WERI-Rb-1 (cell line): ENCODE measurements around the gene RAE1.

Source experiments
- DNase-seq: peaks from one replicate; pipeline ENCODE4 v3.0.0-alpha.2; 2020
- H3K27ac ChIP-seq: fragments of 250-450 bp; sonication (Bioruptor Pico); 2 replicates; pipeline ENCODE4 v1.5.1; 2020; ENCODE audit warnings: mild to moderate bottlenecking, moderate library complexity
- H3K27me3 ChIP-seq: fragments of 250-450 bp; sonication (Bioruptor Pico); 2 replicates; pipeline ENCODE4 v1.5.1; 2021; ENCODE audit warnings: mild to moderate bottlenecking, low read depth, moderate library complexity; ENCODE audit not compliant: insufficient read depth, severe bottlenecking
- H3K36me3 ChIP-seq: fragments of 250-450 bp; sonication (Bioruptor Pico); 2 replicates; pipeline ENCODE4 v1.5.1; 2020; ENCODE audit warnings: mild to moderate bottlenecking, moderate library complexity
- H3K4me3 ChIP-seq: 2 replicates; pipeline ENCODE4 v1.5.1; 2011; ENCODE audit warnings: low read depth, mild to moderate bottlenecking, control low read depth, low read length
- H3K9me3 ChIP-seq: fragments of 250-450 bp; sonication (Bioruptor Pico); 2 replicates; pipeline ENCODE4 v1.5.1; 2021; ENCODE audit warnings: mild to moderate bottlenecking, moderate library complexity; ENCODE audit not compliant: severe bottlenecking
- TF ChIP-seq, protein P1 (sequence below): IDR thresholded peaks from 2 replicates; pipeline ENCODE4 v1.5.1; 2011; ENCODE audit warnings: low read depth, mild to moderate bottlenecking, control low read depth, inconsistent platforms, low read length

The RAE1 gene

DNA sequence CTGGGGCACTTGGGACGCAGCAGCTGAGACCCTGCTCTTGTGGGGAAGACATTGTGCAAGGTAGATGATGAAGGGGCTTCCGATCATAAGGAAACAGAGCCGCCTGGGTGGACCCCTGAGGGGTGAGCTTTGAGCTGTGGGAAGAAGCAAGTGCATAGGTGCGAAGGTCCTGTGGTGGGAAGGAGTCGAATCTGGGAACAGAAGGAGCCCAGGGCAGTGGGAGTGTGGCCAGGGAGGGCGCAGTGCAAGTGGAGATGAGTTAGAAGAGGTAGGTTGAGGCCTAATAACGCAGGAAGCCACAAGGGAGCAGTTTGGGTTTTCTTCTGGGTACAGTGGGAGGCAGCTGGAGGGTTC, 50.5 kb downstream of the RAE1 start:
- no peak for DNase-seq
- Histone ChIP-seq H3K27ac (no peak overlapping the region), H3K27me3 (no peaks in the 10 kb centered on the region), H3K36me3 (peaks cover 44% of the 10 kb centered on the region), H3K9me3 (no peaks in the 10 kb centered on the region), H3K4me3 (no peak overlapping the region)
- TF ChIP-seq, protein P1, sequence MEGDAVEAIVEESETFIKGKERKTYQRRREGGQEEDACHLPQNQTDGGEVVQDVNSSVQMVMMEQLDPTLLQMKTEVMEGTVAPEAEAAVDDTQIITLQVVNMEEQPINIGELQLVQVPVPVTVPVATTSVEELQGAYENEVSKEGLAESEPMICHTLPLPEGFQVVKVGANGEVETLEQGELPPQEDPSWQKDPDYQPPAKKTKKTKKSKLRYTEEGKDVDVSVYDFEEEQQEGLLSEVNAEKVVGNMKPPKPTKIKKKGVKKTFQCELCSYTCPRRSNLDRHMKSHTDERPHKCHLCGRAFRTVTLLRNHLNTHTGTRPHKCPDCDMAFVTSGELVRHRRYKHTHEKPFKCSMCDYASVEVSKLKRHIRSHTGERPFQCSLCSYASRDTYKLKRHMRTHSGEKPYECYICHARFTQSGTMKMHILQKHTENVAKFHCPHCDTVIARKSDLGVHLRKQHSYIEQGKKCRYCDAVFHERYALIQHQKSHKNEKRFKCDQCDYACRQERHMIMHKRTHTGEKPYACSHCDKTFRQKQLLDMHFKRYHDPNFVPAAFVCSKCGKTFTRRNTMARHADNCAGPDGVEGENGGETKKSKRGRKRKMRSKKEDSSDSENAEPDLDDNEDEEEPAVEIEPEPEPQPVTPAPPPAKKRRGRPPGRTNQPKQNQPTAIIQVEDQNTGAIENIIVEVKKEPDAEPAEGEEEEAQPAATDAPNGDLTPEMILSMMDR: no peak

DNA sequence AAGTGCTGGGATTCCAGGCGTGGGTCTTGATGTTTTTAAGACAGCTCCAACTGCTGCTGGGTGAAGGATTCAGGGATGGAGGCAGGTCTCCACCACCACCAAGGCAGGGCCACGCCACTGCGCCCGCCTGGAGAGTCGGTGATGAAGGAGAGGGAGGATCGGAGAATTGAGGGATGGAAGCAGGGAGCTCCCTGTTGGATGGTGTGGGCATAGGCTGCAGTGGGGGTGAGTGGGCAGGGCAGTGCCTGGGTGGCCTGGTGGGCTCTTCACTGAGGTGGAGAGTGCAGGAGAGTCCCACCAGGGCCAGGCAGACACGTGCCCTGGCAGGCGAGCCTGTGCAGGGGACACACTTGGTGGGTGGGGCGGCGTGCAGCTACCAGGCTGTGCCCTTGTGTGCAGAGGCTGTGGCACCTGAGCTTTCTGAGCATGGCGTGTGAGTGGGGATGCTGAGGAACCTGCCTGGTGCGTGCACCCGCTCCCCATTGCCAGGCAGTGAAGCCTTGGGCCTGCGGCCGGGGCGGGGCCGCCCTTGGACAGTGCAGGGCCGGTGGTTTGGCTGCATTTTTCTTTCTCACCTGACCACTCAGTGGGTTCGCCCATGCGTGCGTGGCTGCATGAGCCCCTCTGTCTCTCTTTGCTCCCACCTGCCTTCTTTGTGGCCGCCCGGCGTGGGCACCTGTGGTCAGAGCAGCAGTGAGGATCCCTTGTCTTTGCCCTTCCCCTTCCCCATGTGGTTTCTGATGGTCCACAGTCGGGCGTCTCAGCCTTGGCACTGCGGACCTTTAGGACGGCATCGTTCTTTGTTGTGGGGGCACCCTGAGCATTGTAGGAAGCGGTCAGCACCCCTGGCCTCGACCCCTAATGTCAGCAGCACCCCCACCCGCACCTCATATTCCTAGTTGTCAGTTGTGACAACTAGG, 51.4 kb downstream of the RAE1 start:
- no peaks in the 10 kb centered on the region for H3K27me3 ChIP-seq
- peaks cover 35% of the 10 kb centered on the region for H3K36me3 ChIP-seq
- no peak overlapping the region for H3K27ac ChIP-seq
- TF ChIP-seq, protein P1: no peak
- no peaks in the 10 kb centered on the region for H3K9me3 ChIP-seq
- H3K4me3 ChIP-seq: no peak overlapping the region
- no peak for DNase-seq

DNA sequence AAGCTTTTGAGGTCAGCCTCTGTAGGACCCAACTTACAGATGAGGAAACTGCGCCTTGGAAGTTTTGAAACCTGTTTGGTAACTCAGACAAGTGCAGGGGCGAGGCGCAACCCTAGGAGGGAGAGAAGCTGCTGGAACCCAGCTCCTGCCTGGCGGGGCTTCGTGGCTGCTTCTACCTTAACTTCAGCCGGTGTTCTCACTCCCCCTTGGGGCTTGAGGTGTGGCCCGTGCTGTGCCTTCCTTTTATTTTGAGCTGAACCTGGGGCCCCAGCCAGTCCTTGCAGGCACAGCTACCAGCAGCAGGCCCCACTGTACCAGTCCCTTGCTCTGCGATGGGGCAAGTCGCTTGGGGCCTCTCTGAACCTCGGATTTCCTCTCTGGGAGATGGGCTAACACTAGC, 52.2 kb downstream of the RAE1 start:
- TF ChIP-seq, protein P1: no peak
- Histone ChIP-seq H3K27ac (no peak overlapping the region), H3K4me3 (no peak overlapping the region), H3K27me3 (no peaks in the 10 kb centered on the region), H3K9me3 (no peaks in the 10 kb centered on the region), H3K36me3 (peaks cover 36% of the 10 kb centered on the region)
- DNase-seq: no peak

DNA sequence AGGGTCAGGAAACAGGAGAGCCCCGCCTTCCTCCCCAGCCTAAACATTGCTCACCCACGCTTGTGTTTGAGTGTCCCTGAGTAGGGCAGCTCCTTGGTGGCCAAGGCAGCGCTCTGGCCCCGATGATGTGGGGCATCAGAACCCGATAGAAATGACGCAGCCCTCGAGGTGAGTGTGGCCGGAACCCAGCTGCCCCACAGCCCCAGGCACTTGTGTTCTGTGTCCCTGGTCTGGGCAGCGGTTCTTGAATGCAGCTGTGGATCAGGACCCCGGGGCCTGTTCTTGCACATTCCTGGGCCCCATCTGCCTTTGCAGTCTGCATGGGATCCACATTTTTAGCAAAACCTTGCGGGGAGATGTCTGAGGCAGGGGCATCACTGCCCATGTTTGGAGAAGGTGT, 53.0 kb downstream of the RAE1 start:
- H3K9me3 ChIP-seq: no peaks in the 10 kb centered on the region
- H3K36me3 ChIP-seq: peaks cover 44% of the 10 kb centered on the region
- DNase-seq: no peak
- TF ChIP-seq, protein P1: no peak
- no peaks in the 10 kb centered on the region for H3K27me3 ChIP-seq
- no peak overlapping the region for H3K27ac ChIP-seq
- H3K4me3 ChIP-seq: no peak overlapping the region

DNA sequence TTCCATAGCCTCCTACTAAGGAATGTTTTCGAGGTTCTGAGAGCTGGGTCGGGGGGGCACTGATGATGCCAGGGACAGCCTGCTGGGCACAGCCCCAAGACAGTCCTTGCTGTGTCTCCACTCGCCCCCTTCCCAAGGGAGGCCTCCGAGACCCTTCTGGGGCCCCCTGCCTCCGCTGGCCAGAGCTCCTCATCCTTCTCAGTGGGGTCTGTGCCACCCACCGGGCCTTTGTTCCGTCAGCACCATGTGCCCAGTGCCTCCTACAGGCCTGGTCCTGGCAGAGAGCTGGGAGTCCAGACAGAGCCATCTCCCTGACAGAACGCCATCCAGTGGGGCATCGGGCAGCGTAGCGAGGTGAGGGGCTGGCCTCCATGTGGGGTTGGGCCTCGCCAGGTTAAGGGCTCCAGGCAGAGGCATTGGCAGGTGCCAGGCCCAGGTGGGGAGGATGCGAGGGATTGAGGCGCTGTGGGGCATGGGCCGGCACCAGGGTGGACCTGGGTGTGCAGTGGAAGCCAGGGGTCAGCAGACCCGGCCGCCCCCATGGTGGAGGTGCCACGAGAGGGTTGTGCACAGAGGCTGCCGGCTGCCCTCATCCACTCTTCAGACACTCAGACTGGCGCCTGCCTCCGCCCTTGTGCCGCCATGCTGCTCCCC, 53.5 kb downstream of the RAE1 start:
- TF ChIP-seq, protein P1: no peak
- Histone ChIP-seq H3K4me3 (no peak overlapping the region), H3K27ac (no peak overlapping the region), H3K27me3 (no peaks in the 10 kb centered on the region), H3K9me3 (no peaks in the 10 kb centered on the region), H3K36me3 (peaks cover 49% of the 10 kb centered on the region)
- DNase-seq: no peak
